Activated CD4-positive, alpha-beta T cell treated with anti-CD3 and anti-CD28 coated beads, Interleukin-2, amount 50 U/mL, for 1 hour (primary cell): ENCODE data around the gene EFNB2.
A peak's percentile ranks its signal among the peaks of the same experiment; 100 is the strongest.

Experiments used
- DNase-seq: peaks from one replicate; pipeline ENCODE4 v3.0.0-alpha.2; 2020

The EFNB2 gene

DNA sequence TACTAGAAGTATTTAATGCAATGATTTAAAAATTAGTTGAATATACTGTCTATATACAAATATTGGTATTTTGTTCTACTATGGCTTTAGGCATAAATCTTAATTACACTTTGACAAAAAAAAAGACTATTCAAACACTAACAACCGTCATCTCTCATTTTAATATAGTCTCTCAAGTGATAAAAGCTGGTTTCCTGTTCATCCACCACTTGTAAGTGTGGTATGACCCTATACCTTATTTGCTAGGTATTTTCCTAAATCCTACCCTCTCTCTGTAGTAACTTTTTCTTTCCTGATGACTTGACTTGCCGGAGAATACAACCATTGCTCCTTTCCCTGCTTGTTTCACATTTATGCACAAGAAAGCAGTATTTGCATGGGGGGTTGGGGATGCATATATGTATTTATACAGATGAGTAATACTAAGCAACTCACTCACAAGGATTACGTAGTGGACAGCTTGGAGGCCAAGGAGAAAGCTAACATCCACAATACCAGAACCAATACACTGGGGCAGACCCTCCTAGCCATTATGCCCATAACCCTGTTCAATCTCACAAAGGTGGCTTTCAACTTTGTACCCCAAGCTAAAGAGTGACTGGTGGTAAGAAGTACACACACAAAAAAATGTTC lies 12.7 kb upstream of the EFNB2 start:
- DNase-seq, result no peak

DNA sequence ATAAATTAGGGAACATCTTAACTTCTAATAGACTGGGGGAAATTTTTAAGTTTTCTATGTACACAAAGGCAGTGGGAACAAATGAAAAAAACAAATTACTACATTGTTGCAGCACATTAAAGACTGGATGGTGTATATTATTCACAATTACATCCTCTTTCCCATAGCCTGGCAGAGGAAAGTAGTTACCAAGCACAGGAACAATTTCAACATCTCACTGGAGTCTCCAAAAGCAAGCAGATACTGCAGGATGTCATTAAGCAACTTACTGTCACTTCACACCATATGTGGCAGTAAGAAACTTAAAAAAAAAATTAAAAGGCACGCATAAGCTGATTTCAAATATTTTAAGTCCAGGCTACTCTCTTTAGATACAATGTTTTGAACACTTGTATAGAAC lies 6.4 kb upstream of the EFNB2 start:
- DNase-seq, result no peak

DNA sequence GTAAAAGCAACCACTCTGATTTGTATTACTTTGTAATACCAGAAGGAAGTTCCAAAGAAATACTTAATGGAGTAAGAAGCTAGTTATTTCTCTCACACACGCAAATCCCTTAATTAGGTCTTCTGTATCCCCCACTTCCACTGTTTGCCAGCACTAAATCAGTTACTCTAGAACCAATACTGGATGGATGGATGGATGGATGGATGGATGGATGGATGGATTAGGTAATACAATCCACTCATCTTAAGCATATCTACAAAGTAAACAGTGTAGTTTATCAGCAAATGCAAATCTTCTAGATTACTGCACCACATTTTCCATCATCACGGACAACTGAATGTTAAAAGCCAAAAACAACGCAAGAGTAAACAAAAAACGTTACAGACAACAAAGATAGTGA lies 5.2 kb upstream of the EFNB2 start:
- DNase-seq, result no peak

DNA sequence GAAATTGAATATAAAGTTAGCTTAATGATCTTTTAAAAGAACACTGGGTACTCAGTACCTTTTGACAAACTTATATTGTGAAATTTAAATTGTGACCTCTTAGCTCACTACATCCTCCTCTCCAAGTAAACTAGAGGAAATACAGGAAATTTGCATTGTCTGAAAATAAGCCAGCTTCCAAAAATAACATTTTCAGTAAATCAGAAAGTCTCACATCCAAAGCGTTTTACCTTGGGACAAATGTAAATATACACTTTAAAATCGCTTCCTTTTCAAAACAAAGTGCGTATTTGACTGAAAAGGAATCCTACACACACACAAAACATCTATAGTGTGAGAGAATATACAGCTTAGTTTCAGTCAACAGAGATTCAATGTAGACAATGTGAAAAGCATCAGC lies 2.1 kb upstream of the EFNB2 start:
- no peak for DNase-seq

DNA sequence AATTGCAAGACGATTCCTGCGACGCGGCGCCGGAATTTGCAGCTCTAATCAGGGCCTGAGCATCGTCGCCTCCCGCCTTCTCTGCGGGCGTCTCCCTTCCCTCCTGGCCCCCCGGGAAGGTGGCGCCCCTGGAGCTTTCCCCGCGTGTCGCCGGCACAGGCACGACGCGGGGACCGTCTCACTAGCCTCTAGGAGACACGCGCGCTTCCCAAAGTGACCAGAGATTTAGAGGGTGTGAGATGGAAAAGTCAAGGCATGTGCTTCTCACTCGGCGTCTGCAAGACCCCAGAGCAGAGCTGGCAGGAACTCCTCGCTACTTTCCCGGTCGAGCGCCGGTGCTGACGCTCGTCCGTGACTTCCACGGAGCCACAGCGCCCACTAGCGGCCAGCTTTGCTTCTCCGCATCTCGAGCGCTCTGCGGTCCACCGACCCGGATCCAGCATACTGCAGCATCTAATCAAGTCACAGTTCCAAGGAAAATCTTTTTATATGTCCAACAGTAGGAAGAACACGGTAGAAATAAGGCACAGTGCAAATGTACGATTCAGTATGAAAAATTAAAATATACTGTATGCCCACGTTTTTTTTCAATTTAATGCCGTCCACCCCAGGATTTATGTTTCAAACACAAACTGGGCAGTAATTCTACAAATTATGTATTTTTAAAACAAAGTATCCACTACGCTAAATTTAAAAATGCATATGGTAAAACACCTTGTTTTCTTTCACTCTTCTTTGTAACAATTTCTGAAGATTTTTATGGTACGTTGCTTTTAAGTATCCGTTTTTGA lies 977 bp upstream of the EFNB2 start:
- peak; percentile 92 for DNase-seq

DNA sequence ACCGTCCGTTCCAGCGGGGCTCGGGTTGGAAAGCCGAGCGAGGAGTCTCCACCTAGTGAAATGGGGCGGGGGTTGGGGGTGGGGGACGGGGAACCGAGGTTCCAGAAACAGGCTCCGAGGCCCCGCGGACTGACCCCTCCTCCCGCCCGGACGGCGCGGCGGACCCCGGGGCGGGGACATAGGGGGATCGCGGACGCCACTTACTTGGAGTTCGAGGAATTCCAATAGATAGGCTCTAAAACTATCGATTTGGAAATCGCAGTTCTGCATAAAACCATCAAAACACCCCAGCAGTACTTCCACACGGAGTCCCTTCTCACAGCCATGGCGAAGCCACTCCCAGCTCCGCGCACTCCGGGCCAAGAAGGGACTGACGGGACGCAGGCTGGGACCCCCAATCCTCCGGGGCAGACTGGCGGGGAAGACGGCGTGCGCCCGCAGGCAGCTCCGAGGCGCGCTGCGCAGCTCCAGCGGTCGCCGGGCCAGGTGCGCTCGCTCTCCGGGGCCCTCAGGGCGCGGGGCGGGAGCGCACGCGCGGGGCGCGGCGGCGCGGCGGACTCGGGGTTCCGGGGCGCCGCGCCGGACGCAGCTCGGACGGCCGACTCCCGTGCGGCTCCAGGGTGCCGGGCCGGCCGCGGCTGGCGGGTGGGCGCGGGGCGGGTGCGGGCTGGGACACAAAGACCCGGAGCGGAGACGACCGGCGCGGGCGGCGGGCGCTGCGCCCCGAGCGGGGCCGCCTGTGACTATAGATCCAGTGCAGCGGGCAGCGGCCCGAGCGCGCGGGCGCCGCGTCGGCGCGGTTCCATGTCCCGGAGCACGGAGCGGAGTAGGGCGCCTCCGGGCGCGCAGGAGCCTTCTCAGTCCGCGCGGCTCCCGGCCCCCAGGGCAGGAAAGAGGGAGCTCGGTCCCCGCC lies 567 bp downstream of the EFNB2 start:
- DNase-seq, result peak; percentile 7

DNA sequence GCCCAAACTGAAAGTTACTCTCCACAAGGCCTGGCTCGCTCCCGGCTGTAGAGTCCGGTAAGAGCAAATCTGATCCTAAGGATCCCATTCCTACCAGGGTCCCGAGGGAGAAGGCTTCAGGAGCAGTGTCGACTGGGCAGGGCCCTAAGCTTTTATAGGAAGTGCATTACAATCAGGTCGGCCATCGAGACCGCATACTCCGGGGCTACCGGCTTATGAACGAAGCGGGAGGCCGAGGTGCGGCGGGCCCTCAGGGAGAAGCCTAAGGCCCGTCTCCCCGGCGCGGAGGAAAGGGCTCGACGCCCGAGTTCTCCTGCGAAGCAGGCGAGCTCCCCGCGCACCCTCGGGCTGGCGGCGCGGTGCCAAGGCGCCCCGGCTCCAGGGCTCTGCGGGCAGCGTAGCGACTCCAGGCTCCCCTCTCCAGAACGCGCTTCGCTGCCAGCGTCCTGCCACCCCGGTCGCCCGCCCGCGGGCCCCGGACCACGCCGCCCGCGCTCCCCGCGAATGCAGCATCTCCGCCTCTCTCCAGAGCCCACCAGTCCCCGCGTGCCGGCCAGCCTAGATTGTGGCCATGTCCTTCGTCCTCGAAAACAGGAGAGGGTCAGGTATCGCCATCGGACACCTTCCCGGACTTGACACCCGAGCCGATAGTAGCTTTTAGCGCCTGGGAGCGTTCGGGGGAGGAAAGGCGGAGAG lies 1.4 kb downstream of the EFNB2 start:
- DNase-seq, result peak; percentile 2

DNA sequence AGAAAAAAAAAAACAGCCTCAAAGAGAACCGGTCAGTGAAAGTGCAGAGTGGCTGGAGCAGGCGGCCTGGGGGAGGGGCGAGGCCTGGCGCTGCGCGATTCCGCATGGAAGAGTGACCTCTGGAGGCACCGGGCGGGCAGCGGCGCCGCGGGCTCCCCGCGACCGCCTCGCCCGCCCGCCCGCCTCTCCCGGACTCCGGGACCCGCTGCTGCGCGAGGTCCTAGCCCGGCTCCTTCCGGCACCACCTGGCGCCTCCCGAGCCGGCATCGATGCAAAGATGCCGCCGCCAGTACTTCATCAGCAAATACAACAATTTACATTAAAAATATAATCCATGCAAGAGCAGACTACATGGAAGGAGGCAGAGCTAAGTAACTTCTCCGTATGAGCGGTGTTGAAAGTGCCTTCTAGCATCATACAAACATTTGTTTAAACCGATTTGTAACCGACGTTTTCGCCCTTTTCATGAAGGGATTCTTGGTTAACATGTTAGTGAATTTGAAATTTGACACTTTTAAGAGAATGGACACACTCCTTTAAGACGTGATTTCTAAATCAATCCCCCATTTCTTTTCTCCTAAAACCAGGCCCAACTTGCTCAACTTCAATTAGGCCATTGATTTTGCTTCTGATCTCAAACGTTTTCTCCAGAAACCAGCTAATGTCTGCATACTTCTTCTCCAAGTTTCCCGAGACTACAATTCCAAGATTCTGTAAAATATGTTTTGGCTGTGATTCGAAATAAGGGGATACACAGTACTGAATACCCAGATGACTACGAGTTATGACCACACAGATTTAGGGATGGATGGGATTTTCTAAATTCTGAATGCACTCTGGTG lies 2.1 kb downstream of the EFNB2 start:
- DNase-seq, result peak; percentile 3

DNA sequence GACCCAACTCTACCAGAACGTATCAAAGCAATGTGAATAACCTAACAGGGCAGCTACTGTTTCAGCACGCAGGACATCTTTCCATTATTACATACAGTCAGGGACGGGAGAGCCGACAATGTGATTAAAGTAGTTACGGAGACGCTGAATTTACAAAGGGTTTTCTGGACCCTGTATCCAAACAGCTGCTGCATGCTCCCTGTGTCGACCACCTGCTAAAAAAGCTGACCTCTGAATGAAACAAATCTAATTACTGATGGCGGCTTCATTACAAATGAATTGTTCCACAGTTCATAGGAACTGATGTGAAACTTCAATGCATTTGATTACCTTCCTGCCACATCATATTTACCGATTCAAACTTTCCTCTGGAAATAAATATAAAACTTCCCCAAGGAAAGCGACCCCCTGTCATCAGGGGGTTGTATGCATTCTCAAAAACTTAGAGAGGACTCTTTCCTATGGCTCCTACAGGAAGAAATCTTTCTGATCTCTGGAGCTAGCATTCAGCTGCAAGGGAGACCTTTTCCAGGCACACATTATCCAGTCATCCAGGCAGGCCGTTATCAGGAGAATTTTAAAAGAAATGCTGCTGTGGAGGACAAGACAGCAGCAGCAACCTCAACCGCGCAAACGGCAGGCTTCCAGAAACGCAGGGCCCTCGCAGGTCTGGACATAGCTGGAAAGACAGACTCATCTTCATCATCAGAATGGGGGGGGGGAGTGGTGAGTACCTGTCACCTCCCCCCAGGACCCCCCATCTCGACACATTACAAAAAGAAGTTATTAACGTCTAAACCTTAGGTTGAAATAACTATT lies 3.1 kb downstream of the EFNB2 start:
- no peak for DNase-seq

DNA sequence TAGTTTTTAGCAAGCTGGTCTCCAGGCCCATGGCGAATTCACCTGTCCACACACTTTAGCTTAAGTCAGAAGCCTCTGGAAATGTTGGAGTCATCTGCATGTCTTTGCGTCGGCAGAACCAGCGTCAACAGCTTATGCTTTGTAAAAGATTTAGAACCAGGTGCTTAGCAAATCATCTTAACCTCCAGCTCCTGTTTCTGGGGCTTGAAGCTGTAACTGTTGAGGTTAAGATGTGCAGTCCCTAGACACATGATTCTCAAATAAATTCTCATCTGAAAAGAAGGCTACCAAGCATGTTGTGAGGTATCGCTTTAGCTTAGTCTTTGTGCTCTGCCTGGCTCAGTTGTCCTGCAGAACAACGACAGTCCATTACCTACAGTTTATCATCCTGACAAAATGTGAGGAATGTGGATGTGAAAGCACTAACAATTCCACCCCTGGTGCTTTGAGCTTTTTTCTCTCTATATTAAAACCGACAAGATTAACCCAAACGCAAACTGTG lies 4.4 kb downstream of the EFNB2 start:
- DNase-seq, result no peak

DNA sequence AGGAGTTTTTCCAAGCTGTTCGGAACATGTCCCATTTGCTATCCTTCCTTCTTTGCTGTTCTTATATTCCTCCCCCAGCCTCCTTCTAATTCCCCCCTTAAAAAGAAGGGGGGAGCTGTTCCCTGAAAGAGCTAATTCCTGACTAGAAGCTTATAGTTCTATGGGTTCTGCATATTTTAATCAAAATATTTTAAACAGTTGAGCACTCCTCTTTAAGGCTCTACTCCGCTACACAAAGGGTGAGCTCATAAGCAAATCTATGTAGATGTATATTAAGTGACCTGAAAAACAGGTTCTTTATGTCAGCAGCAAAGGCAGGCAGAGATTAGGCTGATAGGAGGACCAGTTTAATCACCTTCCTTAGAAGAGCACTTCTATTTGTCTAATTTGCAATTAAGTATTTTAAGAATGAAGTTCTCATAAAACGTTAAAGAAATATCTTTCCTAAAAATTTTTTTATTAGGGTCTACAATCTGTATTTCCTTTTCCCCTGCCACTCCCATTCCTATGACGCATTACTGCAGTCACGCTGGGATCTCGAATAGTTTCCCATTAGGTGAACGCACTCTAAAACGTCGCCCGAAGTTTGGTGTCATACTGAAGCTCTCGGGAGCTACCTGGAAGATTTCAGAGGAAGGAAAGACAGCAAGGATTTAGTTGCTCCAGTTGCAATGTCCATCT lies 5.2 kb downstream of the EFNB2 start:
- DNase-seq, result no peak

DNA sequence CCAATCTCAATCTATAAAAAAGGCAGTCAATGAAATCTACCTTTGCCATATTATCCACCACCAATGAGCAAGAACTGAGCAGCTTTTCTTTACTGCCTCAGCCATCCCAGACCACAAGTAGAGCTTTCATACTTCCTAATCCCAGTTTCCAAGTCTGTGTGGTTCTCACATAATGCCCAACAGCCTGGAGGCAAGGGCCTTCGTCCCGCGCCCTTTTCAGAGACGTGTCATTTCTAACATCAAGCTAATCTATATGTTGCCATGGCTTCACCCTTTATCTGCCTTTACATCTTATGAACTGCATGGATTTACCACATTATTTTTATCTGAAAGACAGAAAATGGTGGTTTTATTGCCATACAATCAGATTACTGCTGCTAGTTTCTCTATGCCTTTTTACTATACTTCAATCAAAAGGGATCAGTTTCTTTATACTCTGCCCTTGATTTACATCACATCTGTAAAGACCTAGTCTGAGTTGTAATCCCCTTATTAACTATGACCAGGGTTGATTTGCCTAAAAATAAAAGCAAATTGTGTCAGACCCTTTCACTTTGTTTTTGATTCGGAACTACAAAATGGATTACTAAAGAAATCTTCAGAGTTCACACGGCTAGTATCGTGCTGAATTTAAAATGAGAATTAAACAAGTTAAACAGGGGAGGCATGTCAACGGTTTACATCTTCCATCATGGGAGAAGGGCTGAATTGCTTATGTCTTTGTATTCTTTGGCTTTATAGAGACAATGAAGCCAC lies 5.9 kb downstream of the EFNB2 start:
- no peak for DNase-seq

DNA sequence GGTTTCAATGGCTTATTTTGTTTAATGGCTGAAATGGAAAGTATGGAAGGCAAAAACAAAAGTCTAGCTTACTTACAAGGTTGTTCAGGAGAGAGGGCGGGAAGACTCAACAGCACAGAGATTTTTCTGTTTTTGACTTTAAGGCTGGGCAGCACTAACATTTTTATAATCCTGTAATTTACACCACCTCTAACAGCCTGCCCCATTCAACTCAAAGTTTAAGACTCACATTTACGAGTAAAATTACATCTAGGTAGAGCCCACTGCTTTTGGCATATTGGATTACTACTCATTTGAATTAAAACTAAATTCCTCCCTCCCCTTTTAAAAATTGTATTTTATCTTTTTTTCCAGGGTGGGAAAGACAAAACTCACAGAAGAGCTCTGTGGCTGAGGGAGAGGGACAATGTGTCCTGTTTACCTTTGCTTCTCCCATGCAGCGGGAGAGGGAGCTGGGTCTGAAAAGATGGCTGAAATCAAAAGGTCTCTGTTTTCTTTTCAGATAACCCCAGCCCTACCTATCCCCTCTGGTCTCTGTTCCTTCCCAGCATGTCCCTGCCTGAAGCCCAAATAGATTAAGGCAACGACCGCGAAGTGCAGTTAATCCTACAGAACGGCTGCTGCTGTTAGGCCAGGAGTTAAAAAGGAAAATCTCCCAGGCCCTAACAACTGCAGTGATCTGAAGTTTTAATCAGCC lies 6.6 kb downstream of the EFNB2 start:
- no peak for DNase-seq

DNA sequence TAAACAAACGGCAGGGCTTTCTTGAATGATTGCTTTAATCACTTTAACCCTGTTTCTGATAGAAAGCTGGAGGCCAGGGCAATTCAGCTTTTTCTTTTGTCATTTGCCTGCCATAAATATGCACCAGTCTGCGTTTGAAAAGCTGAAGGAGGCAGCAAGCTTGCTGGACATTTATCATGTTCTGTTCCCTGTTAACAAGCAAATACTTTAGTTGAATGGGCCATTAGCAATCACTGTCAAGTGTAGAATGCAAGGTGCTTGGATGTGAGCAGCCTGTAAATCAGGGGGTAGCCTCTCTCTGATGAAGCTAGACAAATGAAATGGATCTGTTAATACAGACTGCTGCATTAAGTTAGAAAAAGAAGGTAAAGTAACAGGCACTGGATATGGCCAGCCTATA lies 7.6 kb downstream of the EFNB2 start:
- DNase-seq, result no peak

DNA sequence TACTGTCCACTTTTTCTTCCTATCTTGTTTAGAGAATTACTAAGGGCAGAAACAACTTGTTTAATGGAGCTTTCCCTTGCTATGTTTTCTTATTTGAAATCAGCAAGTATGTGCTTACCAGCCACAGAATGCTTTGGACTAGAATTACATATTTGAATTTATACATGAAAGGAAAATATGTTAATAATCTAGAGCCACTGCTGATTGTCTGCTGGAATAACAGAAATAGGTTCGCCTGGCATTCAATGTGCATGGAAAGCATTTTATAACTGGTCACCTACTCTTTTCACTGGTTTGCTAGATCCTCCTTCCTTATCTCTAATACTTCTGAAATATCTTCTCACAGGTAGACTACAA lies 8.0 kb downstream of the EFNB2 start:
- no peak for DNase-seq

DNA sequence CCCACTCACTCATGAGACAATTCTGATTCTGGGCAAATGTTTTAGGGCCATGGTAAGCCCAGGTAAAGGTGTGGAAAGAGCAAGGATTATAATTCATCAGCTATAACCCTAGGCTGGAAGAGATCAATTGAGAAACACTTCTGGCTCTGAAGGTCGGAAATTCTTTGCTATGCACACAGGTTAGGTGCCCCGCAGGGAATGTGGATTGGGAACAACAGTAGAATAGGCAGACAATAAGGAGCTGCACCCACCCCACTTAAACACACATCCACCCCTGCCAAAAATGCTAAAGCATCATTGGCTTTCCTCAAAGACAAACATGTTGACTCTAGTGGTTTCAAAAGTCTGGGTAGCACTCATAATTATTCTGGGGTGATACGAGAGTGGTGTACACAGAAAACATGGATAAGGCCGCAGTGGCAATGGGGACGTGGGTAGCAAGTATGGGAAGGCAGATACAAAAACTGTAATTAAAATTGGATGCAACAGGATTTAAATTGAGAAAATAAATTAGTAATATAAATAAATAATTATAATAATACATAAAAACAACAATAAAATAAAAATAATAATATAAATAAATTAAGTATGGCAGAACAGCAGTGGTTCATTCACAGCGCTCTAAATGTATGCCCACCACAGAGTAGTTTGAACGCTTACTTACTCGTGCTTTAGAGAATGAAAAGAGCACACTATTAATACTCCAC lies 8.6 kb downstream of the EFNB2 start:
- no peak for DNase-seq

DNA sequence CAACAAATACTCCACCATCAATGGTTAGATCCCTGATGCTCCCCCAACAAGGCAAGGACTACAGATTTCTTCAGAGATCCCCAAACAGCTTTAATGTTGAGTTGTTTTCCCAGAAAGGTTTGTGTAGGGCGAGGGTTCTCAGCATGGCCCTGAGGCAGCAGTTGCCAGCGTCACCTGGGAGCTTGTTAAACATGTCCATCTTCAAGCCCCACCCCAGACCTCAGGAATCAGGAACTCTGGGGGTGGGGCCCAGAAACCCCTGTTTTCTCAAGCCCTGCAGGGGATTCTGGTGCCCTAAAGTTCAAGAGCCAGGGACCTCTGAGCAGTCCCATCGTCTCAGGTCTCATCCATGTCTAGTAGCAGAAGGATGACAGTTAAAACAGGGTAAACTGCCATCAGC lies 9.6 kb downstream of the EFNB2 start:
- DNase-seq, result no peak

DNA sequence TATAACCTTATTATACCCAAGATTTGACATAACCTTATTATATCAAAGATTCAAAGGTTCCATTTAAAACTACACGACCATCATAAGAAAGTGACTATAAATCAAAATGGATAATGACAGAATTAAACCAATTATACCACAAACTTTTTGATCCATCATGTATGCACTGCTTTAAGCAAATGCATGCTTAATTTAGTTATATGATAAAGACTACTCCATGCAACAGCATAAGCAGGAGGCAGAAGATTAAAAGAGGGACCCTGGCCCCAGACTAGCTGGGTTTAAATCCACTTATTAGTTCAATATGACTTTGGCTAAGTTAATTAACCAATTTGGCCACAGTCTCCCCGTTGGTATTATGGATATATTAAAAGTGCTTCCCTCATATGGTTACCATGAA lies 11.4 kb downstream of the EFNB2 start:
- DNase-seq, result no peak
